ENCODE measurements around the gene KRT26. TPM values are rescaled to one million over a fixed set of nuclear protein-coding genes. Genes with fewer than 3 reads are reported as not detected.

KRT26 gene
- total RNA-seq, 4 donors from 2014 or later, result not detected

DNA sequence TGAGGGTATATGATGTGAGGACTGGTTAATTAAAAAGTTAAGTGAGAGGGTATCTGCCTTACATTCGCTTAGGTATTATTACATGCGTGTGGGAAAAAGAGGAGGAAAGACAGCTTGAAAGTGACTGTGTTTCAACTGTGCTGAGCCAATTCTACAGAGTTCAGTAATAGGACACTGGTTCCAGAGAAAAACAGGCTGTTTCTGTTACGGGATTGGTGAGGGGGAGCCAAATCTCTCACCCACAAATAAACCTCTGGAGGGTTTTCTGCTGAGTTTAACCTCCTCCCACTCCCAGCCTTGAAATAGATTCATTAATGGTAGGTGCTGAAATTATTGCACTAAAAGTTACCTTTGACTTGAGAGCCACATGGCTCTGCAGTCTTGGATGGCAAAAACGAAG, 3.9 kb upstream of the KRT26 start:
- no peaks in the 10 kb centered on the region for H3K36me3 ChIP-seq
- TF ChIP-seq, protein P1, sequence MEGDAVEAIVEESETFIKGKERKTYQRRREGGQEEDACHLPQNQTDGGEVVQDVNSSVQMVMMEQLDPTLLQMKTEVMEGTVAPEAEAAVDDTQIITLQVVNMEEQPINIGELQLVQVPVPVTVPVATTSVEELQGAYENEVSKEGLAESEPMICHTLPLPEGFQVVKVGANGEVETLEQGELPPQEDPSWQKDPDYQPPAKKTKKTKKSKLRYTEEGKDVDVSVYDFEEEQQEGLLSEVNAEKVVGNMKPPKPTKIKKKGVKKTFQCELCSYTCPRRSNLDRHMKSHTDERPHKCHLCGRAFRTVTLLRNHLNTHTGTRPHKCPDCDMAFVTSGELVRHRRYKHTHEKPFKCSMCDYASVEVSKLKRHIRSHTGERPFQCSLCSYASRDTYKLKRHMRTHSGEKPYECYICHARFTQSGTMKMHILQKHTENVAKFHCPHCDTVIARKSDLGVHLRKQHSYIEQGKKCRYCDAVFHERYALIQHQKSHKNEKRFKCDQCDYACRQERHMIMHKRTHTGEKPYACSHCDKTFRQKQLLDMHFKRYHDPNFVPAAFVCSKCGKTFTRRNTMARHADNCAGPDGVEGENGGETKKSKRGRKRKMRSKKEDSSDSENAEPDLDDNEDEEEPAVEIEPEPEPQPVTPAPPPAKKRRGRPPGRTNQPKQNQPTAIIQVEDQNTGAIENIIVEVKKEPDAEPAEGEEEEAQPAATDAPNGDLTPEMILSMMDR (IDR thresholded peaks at IDR 0.05), result no peak
- TF ChIP-seq POLR2AphosphoS5 (IDR thresholded peaks at IDR 0.05) (no peak), POLR2A (IDR thresholded peaks at IDR 0.05) (no peak), EP300 (IDR thresholded peaks at IDR 0.05) (no peak)
- no peaks in the 10 kb centered on the region for H3K4me1 ChIP-seq
- no peak overlapping the region for H3K27ac ChIP-seq
- ATAC-seq, result no peak
- H3K9me3 ChIP-seq, result no peaks in the 10 kb centered on the region
- 46 to 51% methylated on average over 4 of the region's 4 CpGs for WGBS, 2 donors (ENCODE audit: low coverage in 1 of 2)
- peaks cover 64% of the 10 kb centered on the region for H3K27me3 ChIP-seq
- no peak overlapping the region for H3K4me3 ChIP-seq

DNA sequence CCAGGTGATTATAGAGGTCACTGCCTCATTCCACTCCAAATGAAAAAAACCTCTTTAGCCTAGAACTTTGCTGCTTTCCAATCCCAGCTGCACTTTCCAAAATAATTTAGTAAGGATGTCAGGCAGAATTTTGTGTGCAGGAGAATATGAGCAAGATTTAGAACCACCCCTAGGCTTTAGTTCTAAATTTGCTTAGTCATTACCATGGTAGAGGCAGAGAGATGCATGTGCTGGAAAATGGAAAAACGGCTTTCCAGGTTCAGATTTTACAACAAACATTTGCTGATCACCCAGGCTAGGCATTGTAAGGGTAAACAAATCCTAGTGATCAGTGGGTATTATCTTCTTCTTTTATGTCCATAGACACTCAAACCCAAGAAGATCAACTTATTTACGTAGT, 6.3 kb downstream of the KRT26 start:
- Histone ChIP-seq H3K27me3 (peaks cover 4% of the 10 kb centered on the region), H3K27ac (no peak overlapping the region), H3K4me1 (no peaks in the 10 kb centered on the region), H3K4me3 (no peak overlapping the region), H3K9me3 (peaks cover 0 to 38% (median 0%) of the 10 kb centered on the region in 3 donors), H3K36me3 (no peaks in the 10 kb centered on the region)
- no peak for TF ChIP-seq EP300 (IDR thresholded peaks at IDR 0.05)
- no peak for TF ChIP-seq POLR2AphosphoS5 (IDR thresholded peaks at IDR 0.05)
- TF ChIP-seq, protein P1 (IDR thresholded peaks at IDR 0.05), result no peak
- TF ChIP-seq POLR2A (IDR thresholded peaks at IDR 0.05), result no peak
- ATAC-seq, result no peak
- 68 to 86% methylated on average over 2 of the region's 2 CpGs for WGBS, 2 donors (ENCODE audit: low coverage in 1 of 2)

DNA sequence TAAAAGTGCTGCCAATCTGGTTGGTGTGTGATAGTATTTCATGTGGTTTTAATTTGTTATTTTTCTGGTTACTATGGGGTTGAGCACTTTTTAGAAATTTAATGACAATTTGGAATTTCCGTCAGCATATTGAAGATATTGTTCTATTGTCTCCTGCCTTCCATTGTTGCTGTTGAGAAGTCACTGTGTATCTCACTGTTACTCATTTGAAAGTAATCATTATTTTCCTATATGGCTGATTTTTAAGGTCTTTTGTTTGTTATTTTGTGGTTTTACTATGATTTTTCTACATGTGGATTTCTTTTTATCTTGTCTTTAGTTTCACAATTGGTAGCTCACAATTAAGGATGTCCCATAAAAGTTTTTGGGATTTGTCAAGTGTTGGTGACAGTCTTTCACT, 8.2 kb downstream of the KRT26 start:
- Histone ChIP-seq H3K4me3 (no peak overlapping the region), H3K9me3 (peaks cover 0 to 53% (median 0%) of the 10 kb centered on the region in 3 donors), H3K36me3 (no peaks in the 10 kb centered on the region), H3K27ac (no peak overlapping the region), H3K4me1 (no peaks in the 10 kb centered on the region), H3K27me3 (no peaks in the 10 kb centered on the region)
- ATAC-seq, result no peak
- TF ChIP-seq EP300 (IDR thresholded peaks at IDR 0.05), result no peak
- no peak for TF ChIP-seq POLR2A (IDR thresholded peaks at IDR 0.05)
- TF ChIP-seq, protein P1 (IDR thresholded peaks at IDR 0.05), result no peak
- TF ChIP-seq POLR2AphosphoS5 (IDR thresholded peaks at IDR 0.05), result no peak
- WGBS, 2 donors (ENCODE audit: low coverage in 1 of 2), result 73 to 84% methylated on average over 1 of the region's 1 CpG

DNA sequence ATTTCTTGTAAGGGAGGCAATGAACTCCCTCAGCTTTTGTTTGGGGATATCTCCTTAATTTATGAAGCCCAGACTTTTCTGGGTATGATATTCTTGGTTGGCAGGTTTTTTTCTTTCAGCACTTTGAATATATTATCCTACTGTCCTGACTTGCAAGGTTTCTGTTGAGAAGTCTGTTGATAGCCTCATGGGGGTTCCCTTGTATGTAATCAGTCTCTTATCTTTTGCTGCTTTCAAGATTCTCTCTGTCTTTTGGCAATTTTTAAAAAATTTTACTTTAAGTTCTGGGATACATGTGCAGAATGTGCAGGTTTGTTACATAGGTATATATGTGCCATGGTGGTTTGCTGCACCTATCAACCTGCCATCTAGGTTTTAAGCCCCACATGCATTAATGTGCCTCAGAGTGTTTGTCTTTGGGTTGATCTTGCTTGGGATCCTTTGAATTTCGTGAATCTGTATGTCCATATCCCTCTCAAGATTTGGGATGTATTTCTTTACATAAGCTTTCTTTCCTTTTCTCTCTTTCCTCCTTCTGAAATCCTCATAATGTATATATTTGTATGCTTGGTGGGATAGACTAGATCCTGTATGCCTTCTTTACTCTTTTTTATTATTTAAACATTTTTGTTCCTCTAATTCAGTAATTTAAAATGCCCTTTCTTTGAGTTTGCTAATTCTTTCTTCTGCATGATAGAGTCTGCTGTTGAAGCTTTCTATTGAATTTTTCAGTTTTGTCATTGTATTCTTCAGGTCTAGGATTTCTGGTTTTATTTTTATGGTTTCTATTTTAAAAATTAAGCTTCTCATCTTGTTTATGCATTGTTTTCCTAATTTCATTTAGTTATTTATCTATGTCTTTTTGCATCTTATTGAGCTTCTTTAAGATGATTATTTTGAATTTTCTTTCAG, 11.6 kb downstream of the KRT26 start:
- H3K4me1 ChIP-seq, result no peaks in the 10 kb centered on the region
- WGBS, 2 donors (ENCODE audit: low coverage in 1 of 2), result 13 to 29% methylated on average over 1 of the region's 1 CpG
- H3K4me3 ChIP-seq, result no peak overlapping the region
- H3K9me3 ChIP-seq, result peaks cover 0 to 53% (median 0%) of the 10 kb centered on the region in 3 donors
- TF ChIP-seq EP300 (IDR thresholded peaks at IDR 0.05) (no peak), POLR2AphosphoS5 (IDR thresholded peaks at IDR 0.05) (no peak), POLR2A (IDR thresholded peaks at IDR 0.05) (no peak)
- TF ChIP-seq, protein P1 (IDR thresholded peaks at IDR 0.05), result no peak
- no peaks in the 10 kb centered on the region for H3K36me3 ChIP-seq
- no peak for ATAC-seq
- H3K27me3 ChIP-seq, result no peaks in the 10 kb centered on the region
- H3K27ac ChIP-seq, result no peak overlapping the region

DNA sequence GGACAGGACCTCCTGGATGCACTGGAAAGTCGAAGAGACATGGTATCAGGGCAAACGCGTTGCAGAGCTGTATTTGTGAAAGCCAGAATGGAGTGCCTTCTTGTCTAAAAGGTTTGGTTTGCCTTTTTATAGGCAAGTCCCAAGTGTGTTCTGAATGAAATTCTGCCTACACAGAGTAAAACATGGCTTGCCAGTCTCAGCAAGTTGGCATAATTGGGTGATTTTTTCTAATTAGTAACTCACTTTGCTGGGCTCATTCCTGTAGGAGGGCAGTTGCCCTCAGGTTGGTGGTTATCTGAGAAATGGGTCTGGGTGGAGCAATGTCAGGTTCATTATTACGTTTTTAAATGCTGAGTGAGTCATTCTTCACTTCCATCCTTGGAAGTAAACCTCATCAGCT, 16.8 kb downstream of the KRT26 start, which contains the start of gene KRT25:
Gene KRT25, minus strand, starts transcription at position 101 of the 400 bp plus-strand sequence. Its CDS starts 60 bp downstream, at position 41.
- WGBS, 2 donors (ENCODE audit: low coverage in 1 of 2), result 72 to 82% methylated on average over 2 to 4 of the region's 4 CpGs
- Histone ChIP-seq H3K4me1 (no peaks in the 10 kb centered on the region), H3K4me3 (no peak within 1 kb of the TSS), H3K27me3 (peaks cover 11% of the 10 kb centered on the region), H3K27ac (no peak within 1 kb of the TSS), H3K36me3 (no peaks in the 10 kb centered on the region), H3K9me3 (peaks cover 0 to 11% (median 0%) of the 10 kb centered on the region in 3 donors)
- no peak for ATAC-seq
- TF ChIP-seq POLR2A (IDR thresholded peaks at IDR 0.05) (no peak), POLR2AphosphoS5 (IDR thresholded peaks at IDR 0.05) (no peak), EP300 (IDR thresholded peaks at IDR 0.05) (no peak)
- TF ChIP-seq, protein P1 (IDR thresholded peaks at IDR 0.05), result no peak
